GM12801 (cell line): ENCODE results near the gene HCN1.

Source experiments
- TF ChIP-seq, protein P1 (sequence below): IDR thresholded peaks from one replicate; pipeline ENCODE4 v1.5.1; 2011; ENCODE audit warnings: control low read depth; ENCODE audit not compliant: insufficient read length; ENCODE audit errors: extremely low read depth

HCN1 gene

DNA sequence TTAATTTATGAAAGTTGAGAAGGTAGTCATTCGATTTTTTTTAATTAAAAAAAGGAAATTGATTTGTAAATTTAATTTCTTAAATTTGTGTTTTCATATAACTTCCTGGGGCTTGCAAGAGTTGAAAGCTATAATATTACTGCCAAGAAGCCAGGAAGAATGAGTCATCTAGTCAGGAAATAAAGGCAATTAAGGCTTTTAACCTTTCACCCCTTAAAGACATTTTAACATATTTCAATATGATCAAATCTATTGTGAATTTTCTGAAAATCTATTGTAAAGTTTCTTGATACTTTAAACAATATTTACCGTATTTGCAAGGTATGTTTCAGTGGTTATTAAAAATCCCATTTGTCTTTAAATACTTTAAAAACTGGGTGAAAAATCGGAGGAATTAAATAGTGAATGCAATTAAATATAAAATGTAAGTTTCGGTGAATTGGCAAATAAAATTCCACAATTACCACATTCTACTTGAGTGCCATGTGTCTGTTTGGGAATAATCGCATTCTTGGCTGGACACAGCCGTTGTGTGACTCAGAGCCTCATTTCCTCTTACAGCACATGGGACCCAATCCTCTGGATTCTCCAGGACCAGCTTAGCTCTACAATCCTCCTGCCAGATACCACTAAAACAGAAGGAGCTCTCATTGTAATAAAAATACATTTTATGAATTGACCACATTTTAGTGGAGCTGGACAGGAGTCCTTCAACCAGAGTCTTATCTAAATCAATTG is 310.7 kb downstream of the HCN1 start:
- TF ChIP-seq, protein P1, sequence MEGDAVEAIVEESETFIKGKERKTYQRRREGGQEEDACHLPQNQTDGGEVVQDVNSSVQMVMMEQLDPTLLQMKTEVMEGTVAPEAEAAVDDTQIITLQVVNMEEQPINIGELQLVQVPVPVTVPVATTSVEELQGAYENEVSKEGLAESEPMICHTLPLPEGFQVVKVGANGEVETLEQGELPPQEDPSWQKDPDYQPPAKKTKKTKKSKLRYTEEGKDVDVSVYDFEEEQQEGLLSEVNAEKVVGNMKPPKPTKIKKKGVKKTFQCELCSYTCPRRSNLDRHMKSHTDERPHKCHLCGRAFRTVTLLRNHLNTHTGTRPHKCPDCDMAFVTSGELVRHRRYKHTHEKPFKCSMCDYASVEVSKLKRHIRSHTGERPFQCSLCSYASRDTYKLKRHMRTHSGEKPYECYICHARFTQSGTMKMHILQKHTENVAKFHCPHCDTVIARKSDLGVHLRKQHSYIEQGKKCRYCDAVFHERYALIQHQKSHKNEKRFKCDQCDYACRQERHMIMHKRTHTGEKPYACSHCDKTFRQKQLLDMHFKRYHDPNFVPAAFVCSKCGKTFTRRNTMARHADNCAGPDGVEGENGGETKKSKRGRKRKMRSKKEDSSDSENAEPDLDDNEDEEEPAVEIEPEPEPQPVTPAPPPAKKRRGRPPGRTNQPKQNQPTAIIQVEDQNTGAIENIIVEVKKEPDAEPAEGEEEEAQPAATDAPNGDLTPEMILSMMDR = no peak

DNA sequence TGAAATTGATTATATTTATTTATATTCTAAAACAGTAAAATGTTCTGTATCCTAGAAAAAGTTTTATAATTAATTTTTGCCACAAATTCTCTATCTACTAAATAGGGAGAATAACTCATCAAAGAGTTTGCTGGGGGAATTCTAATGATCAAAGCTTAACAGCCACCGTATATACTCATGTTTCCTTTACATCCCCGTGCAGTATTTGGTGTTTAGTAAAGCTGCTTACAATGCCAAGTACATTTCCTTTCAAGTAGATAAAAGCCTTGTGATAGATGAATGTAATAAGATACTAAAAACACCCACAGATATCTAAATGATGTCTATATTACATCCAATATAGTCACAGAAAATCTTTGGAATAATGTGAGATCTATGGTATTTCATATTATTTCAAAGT is 312.2 kb downstream of the HCN1 start:
- TF ChIP-seq, protein P1 = no peak

- TF ChIP-seq, protein P1 = no peak
Measured at GRCh38 chr5:45382583-45382982, 313.6 kb downstream of the HCN1 start.

DNA sequence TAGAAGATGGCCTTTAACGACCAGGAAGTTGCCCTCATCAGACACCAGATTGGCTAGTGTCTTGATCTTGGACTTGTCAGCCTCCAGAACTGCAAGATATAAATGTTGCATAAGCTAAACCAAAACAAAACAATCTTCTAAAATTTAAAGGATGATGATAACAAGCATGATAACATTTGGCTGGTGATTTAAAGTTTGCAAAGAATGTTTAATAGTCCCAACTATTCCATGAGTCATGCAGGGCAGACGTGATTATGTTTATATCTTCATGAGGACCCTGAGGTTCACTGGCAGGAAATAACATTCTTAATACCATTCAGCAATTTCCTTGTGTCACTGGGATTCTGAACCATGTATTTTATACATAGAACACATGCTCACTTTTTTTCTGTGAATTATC is 319.8 kb downstream of the HCN1 start:
- TF ChIP-seq, protein P1 = no peak

DNA sequence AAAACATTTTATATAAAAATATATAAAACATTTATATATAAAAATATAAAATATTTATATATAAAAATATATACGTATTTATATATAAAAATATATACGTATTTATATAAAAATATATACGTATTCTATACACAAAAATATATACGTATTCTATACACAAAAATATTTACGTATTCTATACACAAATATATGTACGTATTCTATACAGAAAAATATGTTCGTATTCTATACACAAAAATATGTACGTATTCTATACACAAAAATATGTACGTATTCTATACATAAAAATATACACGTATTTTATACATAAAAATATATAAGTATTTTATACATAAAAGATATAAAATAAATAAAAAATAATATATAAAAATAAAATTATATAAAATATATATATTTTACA is 323.6 kb downstream of the HCN1 start:
- TF ChIP-seq, protein P1 = no peak

DNA sequence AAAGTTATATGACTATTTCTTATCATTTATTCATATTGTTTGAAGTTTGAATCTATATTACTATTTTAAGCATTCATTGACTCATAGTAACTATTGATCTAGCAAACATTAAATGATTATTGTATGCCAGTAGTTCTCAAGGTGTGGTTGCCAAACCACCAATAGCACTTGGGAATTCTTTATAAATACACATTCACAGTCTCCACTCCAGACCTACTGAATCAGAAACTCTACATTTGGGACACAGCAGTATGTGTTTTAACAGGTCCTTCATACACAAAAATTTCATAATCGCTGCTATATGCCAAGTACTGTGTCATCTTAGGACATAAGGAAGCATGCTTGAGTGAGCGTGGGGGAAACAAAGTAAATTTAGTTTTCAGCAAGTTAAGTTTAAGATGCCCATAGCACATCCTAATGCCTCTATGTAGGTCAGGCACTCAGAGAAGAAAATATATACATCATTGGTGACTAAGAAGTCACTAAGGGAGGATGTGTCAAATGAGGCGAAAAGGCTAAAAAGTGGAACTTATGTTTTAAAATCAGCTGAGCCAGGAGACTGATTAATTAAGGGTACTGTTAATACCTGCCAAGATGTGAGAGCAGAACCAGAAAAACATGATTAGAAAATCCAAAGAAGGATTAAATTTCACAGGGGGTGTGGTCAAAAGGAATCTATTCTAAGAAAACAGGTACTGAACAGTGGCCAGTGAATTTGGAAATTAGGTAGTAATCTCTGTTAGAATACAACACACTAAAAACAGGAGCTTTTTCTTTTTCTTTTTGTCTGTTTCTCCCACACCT is 340.8 kb downstream of the HCN1 start:
- TF ChIP-seq, protein P1 = no peak

DNA sequence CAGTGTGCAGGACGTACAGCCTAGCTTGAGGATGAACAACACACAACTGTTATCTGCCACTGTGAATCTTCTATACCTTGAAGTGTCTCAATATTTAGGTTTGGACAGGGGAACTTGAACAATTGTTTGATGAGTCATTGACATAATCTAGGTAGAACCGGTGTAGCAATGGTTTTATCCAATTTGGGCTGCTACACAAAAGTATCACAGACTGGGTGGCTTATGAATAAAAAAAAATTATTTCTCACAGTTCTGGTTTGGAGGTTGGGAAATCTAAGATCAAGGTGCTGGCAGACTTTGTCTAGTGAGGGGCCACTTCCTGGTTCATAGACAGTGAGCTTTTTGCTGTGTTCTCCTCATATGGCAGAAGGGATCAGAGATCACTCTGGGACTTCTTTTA is 359.7 kb downstream of the HCN1 start:
- TF ChIP-seq, protein P1 = no peak
